ENCODE data around the gene CSF3.

CSF3 gene

DNA sequence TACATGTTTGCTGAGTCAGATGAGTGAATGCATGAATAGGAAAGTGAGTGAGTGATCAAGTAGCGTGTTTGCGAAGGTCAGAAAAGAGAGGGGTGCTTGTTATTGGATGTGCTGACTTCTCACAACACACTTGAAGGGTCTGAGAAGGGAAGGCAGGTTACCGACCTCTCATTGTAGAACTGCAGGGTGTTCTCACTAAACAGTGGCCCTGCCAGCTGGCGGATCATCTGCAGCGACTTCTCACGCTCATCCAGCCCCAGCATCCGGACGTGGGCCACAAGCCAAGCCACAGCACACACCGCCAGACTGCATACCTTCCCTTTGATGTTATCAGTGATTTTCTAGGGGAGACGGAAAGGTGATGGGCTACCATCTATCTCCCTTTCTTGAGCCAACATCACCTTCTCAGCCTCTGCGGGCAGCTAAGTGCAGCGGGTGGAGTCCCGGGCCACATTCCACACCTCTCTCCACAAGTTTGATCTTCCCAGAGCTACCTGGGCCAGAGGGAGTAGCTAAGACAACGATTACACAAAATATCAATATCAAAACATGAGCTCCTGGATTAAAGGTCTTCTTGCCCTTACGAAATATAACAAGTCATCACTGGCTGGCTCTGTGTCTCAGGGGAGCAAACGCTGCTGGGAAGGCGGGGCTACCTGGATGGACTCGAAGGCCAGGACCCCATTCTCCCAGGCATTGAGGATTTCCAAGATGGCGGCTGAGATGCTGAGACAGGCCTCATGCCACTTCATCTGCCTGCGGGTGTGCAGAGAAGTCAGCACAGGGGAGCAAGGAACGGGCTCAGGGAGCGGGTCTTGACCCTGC is 11.0 kb downstream of the CSF3 start:
- DNase-seq = peak; percentile 47

DNA sequence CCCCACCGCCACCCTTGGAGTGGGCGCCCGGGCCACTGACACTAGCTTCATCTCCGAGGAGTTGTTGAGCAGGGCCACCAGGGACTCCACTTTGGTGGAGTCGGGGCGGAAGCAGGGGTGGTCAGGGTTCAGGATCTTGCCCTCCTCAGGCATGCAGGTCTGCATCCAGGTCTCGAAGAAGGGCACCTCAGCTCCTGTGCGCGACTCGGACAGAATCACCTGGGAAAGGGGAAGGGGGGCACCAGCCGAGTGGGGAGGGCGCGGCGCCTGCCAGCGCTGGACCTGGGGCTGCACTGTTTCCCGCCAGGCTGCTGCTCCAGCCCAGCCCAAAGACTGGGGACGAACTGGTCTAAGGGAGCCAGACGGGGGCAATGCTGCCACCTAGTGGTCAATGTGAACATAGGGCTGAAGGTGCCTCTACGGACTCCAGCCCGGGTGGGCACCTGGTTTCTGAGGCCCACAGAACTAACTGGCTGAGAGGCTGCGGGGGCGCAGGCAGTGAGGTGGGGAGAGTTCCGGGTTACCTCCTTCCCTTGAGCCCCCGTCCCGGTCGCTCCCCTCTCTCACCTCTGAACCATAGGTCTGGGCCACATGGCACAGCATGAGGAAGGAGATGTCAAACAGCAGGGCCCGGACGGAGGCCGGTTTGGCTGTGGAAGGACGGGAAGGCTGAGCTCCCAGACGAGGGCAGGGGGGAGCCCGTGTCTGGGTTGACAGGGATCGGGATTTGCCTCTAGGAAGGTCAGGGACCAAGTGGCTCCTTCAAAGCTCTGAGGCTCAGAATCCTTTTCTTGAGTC is 11.8 kb downstream of the CSF3 start:
- DNase-seq = peak; percentile 84

DNA sequence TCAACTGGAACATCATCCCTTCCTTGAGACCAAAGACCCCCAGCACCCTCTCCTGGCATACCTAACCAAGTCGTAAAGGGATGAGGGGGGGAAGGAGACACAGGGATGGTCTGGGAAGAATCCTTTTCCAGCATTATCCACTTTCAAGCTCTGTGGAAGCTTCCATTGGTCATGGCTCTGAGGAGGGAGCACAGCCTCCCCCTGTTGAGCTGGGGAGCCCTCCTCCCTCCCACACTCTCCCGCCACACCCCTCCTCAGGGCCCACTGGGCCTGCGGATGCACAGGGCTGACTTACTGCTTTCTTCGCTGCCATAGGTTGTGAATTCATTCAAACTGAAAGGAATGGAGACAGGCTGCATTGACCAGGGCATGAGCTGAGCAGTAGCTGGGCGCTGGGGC is 12.4 kb downstream of the CSF3 start:
- no peak for DNase-seq

DNA sequence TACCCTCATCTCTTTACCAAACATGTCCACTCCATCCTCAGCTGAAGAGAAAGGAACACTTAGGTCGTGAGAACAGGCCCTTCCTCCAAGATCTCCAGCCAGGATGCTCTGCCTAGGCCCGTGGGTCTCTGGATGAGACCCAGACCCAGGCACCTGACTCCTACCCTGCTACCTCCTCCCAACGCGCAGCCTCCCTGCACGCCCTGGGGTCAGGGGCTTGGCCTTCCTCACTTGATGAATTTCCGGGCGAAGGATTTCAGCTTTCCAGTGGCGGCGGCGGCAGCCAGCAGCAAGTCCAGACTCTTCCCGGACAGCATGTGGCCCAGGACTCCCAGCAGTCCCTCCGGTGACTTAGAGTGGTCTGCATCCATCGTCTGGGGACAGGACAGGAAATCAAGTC is 13.4 kb downstream of the CSF3 start:
- DNase-seq = no peak

DNA sequence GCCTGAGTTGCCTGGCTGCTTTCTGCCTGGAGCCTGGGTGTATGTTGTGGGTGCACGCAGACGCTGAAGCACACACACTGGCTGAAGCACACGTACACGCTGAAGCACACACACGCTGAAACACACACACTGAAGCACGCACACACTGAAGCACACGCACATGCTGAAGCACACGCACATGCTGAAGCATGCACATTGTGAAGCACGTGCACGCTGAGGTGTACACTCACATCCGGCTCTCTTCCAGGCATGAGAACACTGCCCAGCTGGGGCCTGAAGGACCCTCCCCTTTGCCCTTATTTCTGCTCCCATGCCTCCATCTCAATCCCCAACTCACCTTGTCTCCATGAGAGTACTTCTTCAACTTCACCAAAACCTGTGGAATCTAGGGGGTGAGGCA is 16.5 kb downstream of the CSF3 start:
- no peak for DNase-seq

- no peak for DNase-seq
Observed at GRCh38 chr17:40032322-40033320, 17.4 kb downstream of the CSF3 start.

DNA sequence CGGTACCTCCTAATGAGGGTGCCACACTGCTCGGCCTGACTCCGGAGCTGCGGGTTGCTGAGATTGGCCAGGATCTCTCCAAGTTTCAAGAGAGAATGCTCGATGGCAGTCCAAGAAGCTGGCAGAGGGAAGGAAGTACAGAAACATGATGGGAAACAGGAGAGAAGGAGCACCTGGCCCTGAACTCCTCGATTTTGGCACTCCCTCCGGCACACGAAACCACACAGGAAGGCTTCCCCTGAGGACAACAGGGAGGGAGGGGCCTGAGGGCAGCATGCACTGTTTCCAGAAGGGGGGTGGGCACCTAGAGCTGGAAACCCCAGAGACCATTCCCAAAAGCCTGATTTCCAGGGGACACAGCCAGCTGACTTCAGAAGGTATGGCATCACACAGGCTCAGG is 18.1 kb downstream of the CSF3 start:
- DNase-seq = no peak

DNA sequence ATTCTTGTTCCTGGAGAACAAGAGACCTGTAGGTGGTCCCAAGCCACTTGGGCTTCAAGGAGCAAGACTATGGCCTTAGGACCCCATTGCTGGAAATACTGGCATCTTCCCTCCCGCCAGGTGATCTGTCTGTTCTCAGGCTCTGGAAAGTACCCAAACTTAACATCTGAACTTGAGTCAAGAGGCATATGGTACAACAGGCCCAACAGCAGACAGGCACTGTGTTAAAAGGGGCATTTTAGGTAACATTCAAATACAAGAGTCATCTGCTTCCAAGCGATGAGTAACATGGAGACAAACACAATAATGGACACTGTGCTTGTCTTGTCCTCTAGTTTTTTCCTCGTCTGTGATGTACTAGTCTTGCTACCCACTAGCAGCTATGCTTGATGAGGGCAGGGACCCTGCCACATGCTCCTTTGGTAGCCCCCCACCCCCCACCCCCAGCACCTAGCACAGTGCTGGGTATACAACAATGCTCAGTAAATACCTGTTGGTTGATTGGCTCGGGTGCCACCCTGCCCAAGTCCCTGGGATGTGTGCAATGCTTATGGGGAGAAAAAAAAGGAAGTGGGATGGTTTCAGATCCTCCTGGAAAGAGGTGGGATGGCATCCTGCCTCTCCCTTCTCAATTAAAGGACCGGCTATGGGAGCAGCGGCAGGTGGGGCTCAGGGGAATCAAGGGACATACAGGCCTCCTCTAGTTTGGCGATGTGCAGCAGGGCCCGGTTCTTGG is 19.4 kb downstream of the CSF3 start:
- no peak for DNase-seq

DNA sequence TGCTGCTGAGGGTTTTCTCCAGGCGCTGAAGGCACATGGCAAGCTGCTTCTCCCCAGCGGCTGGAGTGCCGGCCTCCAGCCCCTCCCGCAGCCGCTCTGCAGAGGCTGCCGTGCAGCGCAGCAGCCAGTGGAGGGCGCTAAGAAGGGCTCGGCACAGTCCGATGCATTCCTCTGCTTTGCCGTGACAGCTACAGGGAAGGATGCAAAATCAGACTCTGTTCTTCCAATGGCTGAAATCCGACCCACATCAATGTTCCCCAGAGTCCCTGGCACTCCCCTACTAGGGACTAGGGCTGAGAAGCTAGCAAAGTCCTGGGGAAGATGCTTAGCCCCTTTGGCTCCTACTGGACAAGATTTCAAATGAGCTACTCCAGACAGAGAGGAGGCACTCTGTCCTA is 19.9 kb downstream of the CSF3 start:
- peak; percentile 44 for DNase-seq

- DNase-seq = peak; percentile 64
Observed at GRCh38 chr17:40038882-40039513, 23.8 kb downstream of the CSF3 start.

GRCh38 chr17:40041196-40041595 is 26.0 kb downstream of the CSF3 start:
- no peak for DNase-seq

DNA sequence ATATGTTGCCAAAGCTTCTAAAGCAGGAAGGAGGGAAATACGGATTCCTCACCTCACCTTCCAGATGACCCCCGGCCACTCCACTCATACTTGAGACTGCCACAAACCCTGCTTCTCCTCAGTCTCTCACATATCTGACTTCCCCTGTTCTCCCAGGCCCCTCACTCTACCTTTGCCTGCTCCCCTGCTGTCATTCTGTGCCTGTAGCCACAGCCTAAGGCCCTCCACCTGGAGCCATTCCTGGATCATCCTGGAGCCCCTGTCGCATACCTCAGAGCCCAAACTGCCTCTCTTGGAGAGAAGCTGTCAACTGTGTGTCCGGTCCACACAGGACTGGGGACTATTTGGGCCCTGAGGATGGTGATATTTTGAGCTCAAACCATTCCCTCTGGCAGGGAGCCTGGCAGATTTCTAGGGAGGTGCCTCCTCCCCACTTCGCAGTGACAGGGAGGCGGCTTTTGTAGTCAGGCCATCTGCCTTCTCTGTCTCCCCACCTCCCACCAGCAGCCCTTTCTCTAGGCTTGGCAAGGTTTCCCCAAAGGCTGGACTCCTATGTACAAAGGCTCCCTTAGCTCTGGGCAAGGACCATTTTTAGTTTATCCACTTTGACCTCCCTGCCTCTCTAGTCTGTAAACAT is 41.3 kb downstream of the CSF3 start:
- no peak for DNase-seq

DNA sequence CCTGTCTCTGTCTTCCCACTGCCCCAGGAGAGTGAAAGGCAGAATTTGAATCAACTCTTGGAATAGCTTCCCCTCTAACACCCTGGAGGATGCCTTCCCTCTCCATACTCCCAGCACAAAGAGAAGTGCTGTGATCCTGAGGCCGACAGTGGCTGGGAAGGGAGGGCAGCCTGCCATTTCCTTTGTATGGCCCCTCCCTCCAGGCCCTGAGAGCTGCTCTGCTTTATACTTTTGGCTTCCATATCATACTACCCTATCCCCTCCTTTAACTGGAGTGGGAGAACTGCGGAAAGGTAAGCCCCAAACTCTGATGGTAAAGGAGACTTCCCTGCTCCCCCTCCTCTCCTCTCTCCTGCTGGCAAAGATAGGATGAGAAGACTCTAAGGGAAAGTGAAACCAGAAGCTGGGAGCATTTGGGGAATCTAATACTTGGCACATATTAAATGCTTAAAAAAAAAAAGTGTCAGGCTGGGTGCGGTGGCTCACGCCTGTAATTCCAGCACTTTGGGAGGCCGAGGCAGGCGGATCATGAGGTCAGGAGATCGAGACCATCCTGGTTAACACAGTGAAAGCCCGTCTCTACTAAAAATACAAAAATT is 43.0 kb downstream of the CSF3 start:
- DNase-seq = no peak

GRCh38 chr17:40058865-40059264 is 43.6 kb downstream of the CSF3 start:
- no peak for DNase-seq

DNA sequence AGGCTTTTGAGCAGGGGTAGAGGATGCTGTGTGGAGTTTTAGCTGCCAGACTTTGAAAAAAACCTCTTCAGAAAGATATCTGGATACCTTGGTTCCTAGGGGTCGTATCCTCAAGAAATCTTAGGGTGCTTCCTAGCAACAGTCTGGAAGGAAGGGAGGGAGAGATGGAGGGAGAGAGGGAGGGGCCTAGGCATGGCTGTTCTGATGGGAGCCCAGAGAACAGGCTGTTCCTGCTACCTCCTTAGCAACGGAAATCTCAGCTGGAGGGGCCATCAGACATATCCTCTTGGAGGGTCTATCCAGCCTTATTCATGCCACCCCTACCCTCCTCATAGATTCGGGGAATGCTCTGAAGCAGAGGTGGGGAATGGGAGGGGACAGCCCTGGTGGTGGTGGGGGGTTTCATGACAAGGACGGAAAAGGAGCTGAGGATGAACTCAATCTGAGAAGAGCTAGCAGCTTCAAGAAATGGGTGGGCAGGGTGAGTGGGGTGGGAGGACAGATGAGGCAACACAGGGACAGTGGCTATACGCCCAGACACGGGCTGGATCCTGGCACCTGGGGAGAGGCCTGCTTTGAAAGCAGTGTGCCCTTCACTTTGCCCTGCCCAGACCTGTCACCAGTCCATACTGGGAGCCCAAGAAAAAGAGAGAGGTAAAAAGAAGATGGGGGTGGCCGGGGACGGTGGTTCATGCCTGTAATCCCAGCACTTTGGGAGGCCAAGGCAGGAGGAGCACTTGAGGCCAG is 44.7 kb downstream of the CSF3 start:
- DNase-seq = no peak

- DNase-seq = no peak
Observed at GRCh38 chr17:40060887-40061608, 45.8 kb downstream of the CSF3 start.

DNA sequence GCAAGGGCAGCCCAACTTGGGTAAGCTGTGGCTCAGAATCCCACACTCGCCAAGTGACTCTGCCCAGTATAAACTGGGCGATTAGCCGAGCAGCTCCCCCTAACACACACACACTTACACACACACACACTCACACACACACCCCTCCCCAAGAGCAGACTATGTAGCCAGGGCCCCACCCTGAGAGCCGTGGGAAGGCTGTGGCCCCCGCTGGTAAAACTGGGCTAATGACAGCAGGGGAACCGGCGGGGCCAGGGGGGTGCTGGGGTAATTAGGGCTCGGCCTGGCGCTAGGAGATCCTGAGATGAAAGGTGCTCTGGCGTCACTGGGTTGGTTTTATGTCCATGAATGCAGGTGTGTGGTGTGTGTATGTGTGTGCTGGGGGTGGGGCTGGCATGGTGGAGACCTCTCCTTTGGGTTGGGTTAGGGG is 46.4 kb downstream of the CSF3 start:
- no peak for DNase-seq

- DNase-seq = peak; percentile 71
Observed at GRCh38 chr17:40062329-40063186, 47.3 kb downstream of the CSF3 start, which contains the start of gene THRA. Gene THRA (plus strand): TSS chr17:40062965. CDS start chr17:40074489, 11,524 bp downstream.
